ENCODE results near the gene PIEZO2. TPM values are rescaled to one million over a fixed set of nuclear protein-coding genes. Genes with fewer than 3 reads are reported as not detected.

The PIEZO2 gene
- total RNA-seq, 2 experiments from 2014 or later, result not detected

DNA sequence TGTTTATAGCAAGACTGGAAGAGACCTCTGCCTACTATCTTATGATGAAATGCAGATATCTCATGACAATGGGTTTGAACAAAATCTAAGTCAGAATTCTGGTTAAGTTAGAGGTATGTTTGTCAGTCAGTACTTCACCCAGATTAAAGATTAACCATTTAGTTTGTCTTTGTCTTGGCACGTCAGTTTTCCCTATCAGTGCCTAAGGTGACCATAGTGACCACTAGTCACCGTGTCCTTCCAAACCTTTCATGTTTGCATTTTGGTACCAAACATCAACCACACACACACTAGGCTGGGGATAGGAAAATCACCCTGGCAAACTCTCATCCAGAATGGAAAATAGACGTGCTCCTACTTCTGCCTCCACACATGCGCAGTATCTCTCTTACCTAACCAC, 248.9 kb downstream of the PIEZO2 start:
- Mint-ChIP-seq H3K4me3 (no peak overlapping the region), H3K4me1 (no peaks in the 10 kb centered on the region), H3K36me3 (ENCODE audit: low read depth) (no peaks in the 10 kb centered on the region), H3K27me3 (no peaks in the 10 kb centered on the region), H3K9me3 (no peaks in the 10 kb centered on the region), H3K27ac (no peak overlapping the region)
- ChIA-PET CTCF (no interaction called here), POLR2A (no interaction called here)
- DNase-seq, result no peak

GRCh38 chr18:10899481-10899880, 249.9 kb downstream of the PIEZO2 start:
- DNase-seq, result no peak
- Mint-ChIP-seq H3K4me1 (no peaks in the 10 kb centered on the region), H3K9me3 (no peaks in the 10 kb centered on the region), H3K27me3 (no peaks in the 10 kb centered on the region), H3K4me3 (no peak overlapping the region), H3K36me3 (ENCODE audit: low read depth) (no peaks in the 10 kb centered on the region), H3K27ac (no peak overlapping the region)
- POLR2A ChIA-PET, result no interaction called here
- CTCF ChIA-PET, result no interaction called here

GRCh38 chr18:10898417-10898974, 250.9 kb downstream of the PIEZO2 start:
- DNase-seq, result no peak
- H3K27ac Mint-ChIP-seq, result no peak overlapping the region
- POLR2A ChIA-PET, result no interaction called here
- H3K9me3 Mint-ChIP-seq, result no peaks in the 10 kb centered on the region
- no peaks in the 10 kb centered on the region for H3K36me3 Mint-ChIP-seq (ENCODE audit: low read depth)
- no peaks in the 10 kb centered on the region for H3K27me3 Mint-ChIP-seq
- no peak overlapping the region for H3K4me3 Mint-ChIP-seq
- CTCF ChIA-PET, result no interaction called here
- no peaks in the 10 kb centered on the region for H3K4me1 Mint-ChIP-seq

DNA sequence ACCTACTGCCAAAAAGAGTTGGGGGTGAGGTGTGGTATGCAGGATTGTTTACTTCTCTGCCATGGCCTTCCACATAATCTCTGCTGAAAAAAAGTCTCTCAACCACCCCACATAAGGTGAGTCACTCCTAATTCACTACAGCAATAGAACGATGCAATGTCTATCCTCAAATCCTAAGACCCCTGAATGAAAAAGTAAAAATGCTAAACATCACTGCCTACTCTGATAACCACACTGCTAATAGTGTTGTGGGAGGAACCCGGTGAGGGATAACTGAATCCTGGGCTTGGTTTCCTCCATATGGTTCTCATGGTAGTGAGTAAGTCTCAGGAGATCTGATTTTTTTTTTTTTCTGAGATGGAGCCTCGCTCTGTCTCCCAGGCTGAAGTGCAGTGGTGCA, 252.5 kb downstream of the PIEZO2 start:
- ChIA-PET POLR2A (no interaction called here), CTCF (no interaction called here)
- no peaks in the 10 kb centered on the region for H3K9me3 Mint-ChIP-seq
- H3K36me3 Mint-ChIP-seq (ENCODE audit: low read depth), result no peaks in the 10 kb centered on the region
- H3K4me3 Mint-ChIP-seq, result no peak overlapping the region
- H3K27ac Mint-ChIP-seq, result no peak overlapping the region
- no peaks in the 10 kb centered on the region for H3K27me3 Mint-ChIP-seq
- no peak for DNase-seq
- no peaks in the 10 kb centered on the region for H3K4me1 Mint-ChIP-seq

DNA sequence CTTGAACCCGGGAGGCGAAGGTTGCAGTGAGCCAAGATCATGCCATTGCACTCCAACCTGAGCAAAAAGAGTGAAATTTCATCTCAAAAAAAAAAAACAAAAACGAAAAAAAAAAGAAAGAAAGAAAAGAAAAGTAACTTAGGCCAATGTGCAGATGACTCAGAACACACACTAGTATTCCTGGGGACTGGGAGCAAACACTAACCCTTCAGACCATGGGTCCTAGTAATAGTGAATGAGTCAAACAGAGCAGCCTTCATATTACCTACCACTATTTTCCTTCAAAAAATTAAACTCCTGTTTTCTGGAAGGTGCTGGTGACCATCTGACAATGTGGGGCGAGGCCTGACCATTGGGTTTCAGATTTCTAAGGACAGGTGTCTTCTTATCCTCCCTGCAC, 253.4 kb downstream of the PIEZO2 start:
- CTCF ChIA-PET, result no interaction called here
- POLR2A ChIA-PET, result no interaction called here
- H3K27me3 Mint-ChIP-seq, result no peaks in the 10 kb centered on the region

DNA sequence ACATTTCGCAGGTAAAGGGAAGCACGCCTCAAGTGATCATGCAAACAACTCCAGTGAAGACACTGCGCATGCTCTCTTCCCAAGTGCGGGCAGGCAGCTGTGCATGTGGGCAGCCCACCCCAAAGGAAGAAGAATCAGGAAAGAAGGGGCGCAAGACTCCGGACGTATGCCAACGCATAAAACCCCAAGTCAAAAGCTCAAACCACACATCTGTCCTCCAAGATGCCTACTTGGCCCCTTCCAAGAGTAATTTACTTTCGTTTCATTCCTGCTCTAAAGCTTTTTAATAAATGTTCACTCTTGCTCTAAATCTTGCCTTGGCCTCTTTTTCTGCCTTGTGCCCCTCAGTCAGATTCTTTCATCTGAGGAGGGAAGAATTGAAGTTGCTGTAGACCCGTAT, 254.9 kb downstream of the PIEZO2 start:
- CTCF ChIA-PET, result no interaction called here
- Mint-ChIP-seq H3K9me3 (no peaks in the 10 kb centered on the region), H3K4me3 (no peak overlapping the region), H3K27ac (no peak overlapping the region), H3K4me1 (no peaks in the 10 kb centered on the region), H3K36me3 (ENCODE audit: low read depth) (no peaks in the 10 kb centered on the region), H3K27me3 (no peaks in the 10 kb centered on the region)
- no peak for DNase-seq
- POLR2A ChIA-PET, result no interaction called here

More for the DNA sequence above, 253.4 kb downstream of the PIEZO2 start:
- Mint-ChIP-seq H3K9me3 (no peaks in the 10 kb centered on the region), H3K27ac (no peak overlapping the region), H3K4me3 (no peak overlapping the region), H3K4me1 (no peaks in the 10 kb centered on the region), H3K36me3 (ENCODE audit: low read depth) (no peaks in the 10 kb centered on the region)
- DNase-seq, result no peak

- Mint-ChIP-seq H3K27ac (no peak overlapping the region), H3K4me1 (no peaks in the 10 kb centered on the region), H3K4me3 (no peak overlapping the region), H3K9me3 (no peaks in the 10 kb centered on the region), H3K27me3 (no peaks in the 10 kb centered on the region), H3K36me3 (ENCODE audit: low read depth) (no peaks in the 10 kb centered on the region)
- POLR2A ChIA-PET, result no interaction called here
- DNase-seq, result no peak
- CTCF ChIA-PET, result no interaction called here
These were observed 255.6 kb downstream of the PIEZO2 start for GRCh38 chr18:10893761-10894160.

DNA sequence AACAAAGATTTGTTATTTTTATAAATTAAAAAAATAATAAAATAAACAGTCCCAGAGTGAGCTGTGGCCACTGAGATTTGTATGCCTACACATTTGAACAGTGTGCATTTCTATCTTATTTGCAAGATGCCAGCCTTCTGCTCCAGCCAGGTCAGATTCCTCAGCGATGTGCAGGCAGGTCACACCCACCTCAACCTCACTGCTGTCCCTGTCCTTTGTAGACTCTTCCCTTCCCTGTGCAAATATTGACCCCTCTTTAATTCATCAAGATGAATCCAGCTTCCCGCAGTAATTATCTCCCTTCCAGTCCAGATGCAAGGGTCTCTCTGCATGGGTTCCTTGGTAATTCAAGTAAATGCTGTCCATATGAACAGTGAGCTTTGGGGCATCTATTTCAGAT, 256.2 kb downstream of the PIEZO2 start:
- H3K36me3 Mint-ChIP-seq (ENCODE audit: low read depth), result no peaks in the 10 kb centered on the region
- no peak overlapping the region for H3K4me3 Mint-ChIP-seq
- no peaks in the 10 kb centered on the region for H3K27me3 Mint-ChIP-seq
- ChIA-PET POLR2A (no interaction called here), CTCF (no interaction called here)
- DNase-seq, result no peak
- no peak overlapping the region for H3K27ac Mint-ChIP-seq
- no peaks in the 10 kb centered on the region for H3K4me1 Mint-ChIP-seq
- no peaks in the 10 kb centered on the region for H3K9me3 Mint-ChIP-seq

DNA sequence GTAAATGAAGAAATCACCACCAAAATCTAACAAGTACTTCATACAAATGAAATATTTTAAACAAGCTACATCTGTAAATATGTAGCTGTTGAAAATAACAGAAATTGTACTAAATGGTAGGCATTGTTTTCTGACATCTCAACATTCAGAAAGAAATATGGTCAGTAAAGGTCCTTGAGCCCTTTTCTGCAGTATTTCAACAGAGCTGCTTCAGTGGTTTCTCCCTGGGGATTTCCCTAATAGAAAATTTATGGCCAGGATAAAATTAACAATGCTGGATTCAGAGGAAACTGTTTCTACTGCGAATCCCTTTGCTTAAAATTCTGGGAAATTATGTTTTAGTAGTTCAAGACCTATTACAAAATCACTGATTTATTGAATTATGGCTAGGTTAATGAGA, 256.6 kb downstream of the PIEZO2 start:
- Mint-ChIP-seq H3K9me3 (no peaks in the 10 kb centered on the region), H3K27me3 (no peaks in the 10 kb centered on the region), H3K4me1 (no peaks in the 10 kb centered on the region), H3K36me3 (ENCODE audit: low read depth) (no peaks in the 10 kb centered on the region), H3K4me3 (no peak overlapping the region), H3K27ac (no peak overlapping the region)
- no peak for DNase-seq
- ChIA-PET POLR2A (no interaction called here), CTCF (no interaction called here)

DNA sequence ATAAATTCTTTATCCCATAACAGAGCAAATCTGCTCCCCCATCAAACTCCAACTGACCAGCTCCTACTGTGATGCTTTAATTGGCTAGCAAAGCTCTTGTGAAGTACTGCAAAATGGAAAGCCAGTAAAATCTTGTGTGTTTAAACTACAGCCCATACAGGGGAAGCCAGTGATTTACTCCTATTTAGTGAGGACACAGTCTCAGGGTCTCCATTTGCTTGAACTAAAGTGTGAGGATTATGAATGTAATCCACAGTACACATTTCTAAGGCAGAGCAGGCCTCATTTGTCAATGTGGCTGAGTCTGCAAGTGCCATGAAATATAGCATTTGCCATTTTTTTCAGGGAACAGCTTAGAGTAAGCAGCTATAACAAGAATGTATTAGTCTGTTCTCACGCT, 259.3 kb downstream of the PIEZO2 start:
- no peak for DNase-seq
- H3K4me1 Mint-ChIP-seq, result no peaks in the 10 kb centered on the region
- H3K9me3 Mint-ChIP-seq, result no peaks in the 10 kb centered on the region
- no peak overlapping the region for H3K4me3 Mint-ChIP-seq
- POLR2A ChIA-PET, result no interaction called here
- H3K27ac Mint-ChIP-seq, result no peak overlapping the region
- no peaks in the 10 kb centered on the region for H3K27me3 Mint-ChIP-seq
- CTCF ChIA-PET, result no interaction called here
- no peaks in the 10 kb centered on the region for H3K36me3 Mint-ChIP-seq (ENCODE audit: low read depth)

DNA sequence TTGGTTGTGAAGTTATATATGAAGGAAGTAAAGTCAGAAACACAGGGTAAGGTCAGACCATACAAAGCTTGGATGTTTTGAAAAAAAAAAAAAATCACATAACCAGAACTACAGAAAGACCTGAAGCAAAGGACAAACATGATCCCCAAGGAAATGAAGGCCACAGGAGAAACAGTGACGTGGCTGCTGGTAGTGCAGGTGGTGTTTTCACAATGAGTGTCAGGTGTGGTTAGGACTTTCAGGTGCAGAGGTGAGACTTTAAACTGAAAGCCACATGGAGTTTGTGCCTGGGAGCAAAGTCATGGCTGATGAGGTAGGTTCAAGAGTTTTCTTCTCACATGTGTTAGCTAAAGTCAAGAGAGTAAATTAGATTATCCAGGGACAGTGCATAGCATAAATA, 270.7 kb downstream of the PIEZO2 start:
- Mint-ChIP-seq H3K9me3 (no peaks in the 10 kb centered on the region), H3K27ac (no peak overlapping the region), H3K4me3 (no peak overlapping the region), H3K36me3 (ENCODE audit: low read depth) (no peaks in the 10 kb centered on the region), H3K4me1 (no peaks in the 10 kb centered on the region), H3K27me3 (peaks cover 6% of the 10 kb centered on the region)
- ChIA-PET CTCF (no interaction called here), POLR2A (no interaction called here)
- no peak for DNase-seq

DNA sequence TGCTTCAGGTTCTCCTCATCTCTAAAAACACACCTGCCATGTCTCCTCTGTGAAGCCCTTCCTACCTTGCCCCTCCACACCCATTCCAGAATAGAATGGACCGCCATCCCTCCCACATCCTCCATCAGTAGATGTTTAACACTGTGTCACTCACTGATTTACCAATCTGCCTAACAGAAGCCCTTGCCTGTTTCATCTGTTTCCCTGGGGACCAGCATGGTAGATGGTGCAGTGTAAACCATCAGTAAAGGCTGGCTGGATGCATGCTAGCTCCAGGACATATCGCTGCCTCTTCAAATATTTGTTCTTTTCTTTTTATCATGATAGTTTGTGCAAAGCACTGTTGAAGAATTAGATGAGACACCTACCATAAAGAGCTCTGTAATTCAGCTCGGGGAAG, 271.4 kb downstream of the PIEZO2 start:
- no peaks in the 10 kb centered on the region for H3K4me1 Mint-ChIP-seq
- peaks cover 8% of the 10 kb centered on the region for H3K27me3 Mint-ChIP-seq
- CTCF ChIA-PET, result no interaction called here
- POLR2A ChIA-PET, result no interaction called here
- no peak overlapping the region for H3K4me3 Mint-ChIP-seq
- no peak for DNase-seq
- no peaks in the 10 kb centered on the region for H3K36me3 Mint-ChIP-seq (ENCODE audit: low read depth)
- H3K27ac Mint-ChIP-seq, result no peak overlapping the region
- H3K9me3 Mint-ChIP-seq, result no peaks in the 10 kb centered on the region

- Mint-ChIP-seq H3K36me3 (ENCODE audit: low read depth) (no peaks in the 10 kb centered on the region), H3K27ac (no peak overlapping the region), H3K27me3 (peaks cover 8% of the 10 kb centered on the region), H3K4me3 (no peak overlapping the region), H3K4me1 (no peaks in the 10 kb centered on the region), H3K9me3 (no peaks in the 10 kb centered on the region)
- no peak for DNase-seq
- POLR2A ChIA-PET, result no interaction called here
- CTCF ChIA-PET, result no interaction called here
These were observed 273.6 kb downstream of the PIEZO2 start for GRCh38 chr18:10875811-10876210.

GRCh38 chr18:10872304-10872703, 277.1 kb downstream of the PIEZO2 start:
- no peaks in the 10 kb centered on the region for H3K9me3 Mint-ChIP-seq
- no peak overlapping the region for H3K4me3 Mint-ChIP-seq
- CTCF ChIA-PET, result no interaction called here
- DNase-seq, result no peak
- peaks cover 8% of the 10 kb centered on the region for H3K27me3 Mint-ChIP-seq
- no peaks in the 10 kb centered on the region for H3K36me3 Mint-ChIP-seq (ENCODE audit: low read depth)
- no peak overlapping the region for H3K27ac Mint-ChIP-seq
- no peaks in the 10 kb centered on the region for H3K4me1 Mint-ChIP-seq
- POLR2A ChIA-PET, result no interaction called here

GRCh38 chr18:10864722-10865121, 284.6 kb downstream of the PIEZO2 start:
- ChIA-PET POLR2A (no interaction called here), CTCF (no interaction called here)
- Mint-ChIP-seq H3K9me3 (no peaks in the 10 kb centered on the region), H3K27ac (no peak overlapping the region), H3K27me3 (peaks cover 10% of the 10 kb centered on the region), H3K4me3 (no peak overlapping the region), H3K4me1 (no peaks in the 10 kb centered on the region), H3K36me3 (ENCODE audit: low read depth) (no peaks in the 10 kb centered on the region)
- DNase-seq, result no peak
